ENCODE measurements around the gene MAGEB17. TPM values are rescaled to one million over a fixed set of nuclear protein-coding genes. Genes with fewer than 3 reads are reported as not detected.
"Not testable (repeated sequence)": the region's sequence is repeated elsewhere in the genome, so short reads cannot be mapped to it uniquely, and the experiment has no call there.

The MAGEB17 gene
- total and polyA plus RNA-seq, 2 experiments from 2014 or later, result 0.14 to 0.42 TPM

DNA sequence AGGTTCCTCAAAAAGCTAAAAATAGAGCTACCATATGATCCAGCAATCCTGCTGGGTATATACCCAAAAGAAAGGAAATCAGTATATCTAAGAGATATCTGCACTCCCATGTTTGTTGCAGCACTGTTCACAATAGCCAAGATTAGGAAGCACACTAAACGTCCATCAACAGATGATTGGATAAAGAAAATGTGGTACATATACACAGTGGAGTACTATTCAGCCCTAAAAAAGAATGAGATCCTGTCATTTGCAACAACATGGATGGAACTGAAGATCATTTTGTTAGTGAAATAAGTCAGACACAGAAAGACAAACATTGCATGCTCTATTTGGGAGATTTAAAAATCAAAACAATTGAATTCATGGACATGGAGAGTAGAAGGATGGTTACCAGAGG is 22.2 kb upstream of the MAGEB17 start:
- not testable (repeated sequence) for H3K27me3 Mint-ChIP-seq (ENCODE audit: insufficient read depth, low read depth, poor library complexity); H4K20me1 ChIP-seq (replicated peaks; ENCODE audit: insufficient read depth); H3K4me1 ChIP-seq (ENCODE audit: insufficient read depth); ATAC-seq; H3K9me3 Mint-ChIP-seq; H3K27ac Mint-ChIP-seq; H3K27me3 ChIP-seq (ENCODE audit: insufficient read depth); H3K9me2 ChIP-seq (ENCODE audit: insufficient read depth); H3K4me3 Mint-ChIP-seq; H3K79me2 ChIP-seq (replicated peaks; ENCODE audit: insufficient read depth); H3K4me3 ChIP-seq; H3K4me2 ChIP-seq; H3F3A ChIP-seq (replicated peaks; ENCODE audit: low read depth); DNase-seq (ENCODE audit: low spot score); H3K36me3 ChIP-seq (ENCODE audit: insufficient read depth); H3K4me1 Mint-ChIP-seq; H2AFZ ChIP-seq; H3K36me3 Mint-ChIP-seq (ENCODE audit: low read depth); H3K27ac ChIP-seq (ENCODE audit: low read depth)

DNA sequence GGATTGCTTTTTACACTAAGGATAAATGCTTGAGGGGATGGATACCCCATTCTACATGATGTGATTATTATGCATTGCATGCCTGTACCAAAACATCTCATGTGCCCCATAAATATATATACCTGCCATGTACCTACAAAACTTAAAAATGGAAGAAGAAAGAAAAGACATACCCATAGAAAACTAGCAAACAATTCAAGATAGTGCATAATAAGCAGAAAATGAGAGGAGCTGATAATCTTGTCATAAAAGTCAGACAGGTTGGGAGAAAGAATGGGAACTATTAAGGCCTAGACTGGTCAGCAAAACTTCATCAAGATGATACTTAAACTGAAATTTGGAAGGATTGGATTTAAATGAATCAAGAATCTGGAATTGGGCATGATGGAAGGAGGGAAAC is 21.6 kb upstream of the MAGEB17 start:
- H3K27me3 Mint-ChIP-seq (ENCODE audit: insufficient read depth, low read depth, poor library complexity), result peaks cover 2% of the 10 kb centered on the region
- H3K4me1 Mint-ChIP-seq, result no peaks in the 10 kb centered on the region
- H3K4me3 Mint-ChIP-seq, result no peak overlapping the region
- H3K4me1 ChIP-seq (ENCODE audit: insufficient read depth), result no peaks in the 10 kb centered on the region
- no peak overlapping the region for H3K4me2 ChIP-seq
- H3K79me2 ChIP-seq (replicated peaks; ENCODE audit: insufficient read depth), result peaks cover 4% of the 10 kb centered on the region; the same call in 1 of the 2 replicates
- H4K20me1 ChIP-seq (replicated peaks; ENCODE audit: insufficient read depth), result no peaks in the 10 kb centered on the region
- H3K9me3 Mint-ChIP-seq, result peaks cover 7% of the 10 kb centered on the region; the same call in 1 of the 3 replicates
- no peaks in the 10 kb centered on the region for H3K36me3 ChIP-seq (ENCODE audit: insufficient read depth)
- H3K4me3 ChIP-seq, result no peak overlapping the region
- H2AFZ ChIP-seq, result no peak overlapping the region
- ATAC-seq (no peak), DNase-seq (ENCODE audit: low spot score) (no peak)
- no peak overlapping the region for H3K27ac Mint-ChIP-seq
- no peak overlapping the region for H3K27ac ChIP-seq (ENCODE audit: low read depth)
- no peaks in the 10 kb centered on the region for H3K27me3 ChIP-seq (ENCODE audit: insufficient read depth)
- H3F3A ChIP-seq (replicated peaks; ENCODE audit: low read depth), result no peaks in the 10 kb centered on the region
- H3K36me3 Mint-ChIP-seq (ENCODE audit: low read depth), result peaks cover 7% of the 10 kb centered on the region; the same call in 1 of the 3 replicates
- TF ChIP-seq JUNB (IDR thresholded peaks at IDR 0.05; ENCODE audit: unreplicated experiment) (no peak), ZNF114 (CRISPR knock-in tag; IDR thresholded peaks at IDR 0.05) (no peak), NANOG (IDR thresholded peaks at IDR 0.05; ENCODE audit: borderline replicate concordance) (no peak), CREB1 (CRISPR knock-in tag; IDR thresholded peaks at IDR 0.05; ENCODE audit: low read depth) (no peak)
- TF ChIP-seq, protein P1, sequence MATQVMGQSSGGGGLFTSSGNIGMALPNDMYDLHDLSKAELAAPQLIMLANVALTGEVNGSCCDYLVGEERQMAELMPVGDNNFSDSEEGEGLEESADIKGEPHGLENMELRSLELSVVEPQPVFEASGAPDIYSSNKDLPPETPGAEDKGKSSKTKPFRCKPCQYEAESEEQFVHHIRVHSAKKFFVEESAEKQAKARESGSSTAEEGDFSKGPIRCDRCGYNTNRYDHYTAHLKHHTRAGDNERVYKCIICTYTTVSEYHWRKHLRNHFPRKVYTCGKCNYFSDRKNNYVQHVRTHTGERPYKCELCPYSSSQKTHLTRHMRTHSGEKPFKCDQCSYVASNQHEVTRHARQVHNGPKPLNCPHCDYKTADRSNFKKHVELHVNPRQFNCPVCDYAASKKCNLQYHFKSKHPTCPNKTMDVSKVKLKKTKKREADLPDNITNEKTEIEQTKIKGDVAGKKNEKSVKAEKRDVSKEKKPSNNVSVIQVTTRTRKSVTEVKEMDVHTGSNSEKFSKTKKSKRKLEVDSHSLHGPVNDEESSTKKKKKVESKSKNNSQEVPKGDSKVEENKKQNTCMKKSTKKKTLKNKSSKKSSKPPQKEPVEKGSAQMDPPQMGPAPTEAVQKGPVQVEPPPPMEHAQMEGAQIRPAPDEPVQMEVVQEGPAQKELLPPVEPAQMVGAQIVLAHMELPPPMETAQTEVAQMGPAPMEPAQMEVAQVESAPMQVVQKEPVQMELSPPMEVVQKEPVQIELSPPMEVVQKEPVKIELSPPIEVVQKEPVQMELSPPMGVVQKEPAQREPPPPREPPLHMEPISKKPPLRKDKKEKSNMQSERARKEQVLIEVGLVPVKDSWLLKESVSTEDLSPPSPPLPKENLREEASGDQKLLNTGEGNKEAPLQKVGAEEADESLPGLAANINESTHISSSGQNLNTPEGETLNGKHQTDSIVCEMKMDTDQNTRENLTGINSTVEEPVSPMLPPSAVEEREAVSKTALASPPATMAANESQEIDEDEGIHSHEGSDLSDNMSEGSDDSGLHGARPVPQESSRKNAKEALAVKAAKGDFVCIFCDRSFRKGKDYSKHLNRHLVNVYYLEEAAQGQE (IDR thresholded peaks at IDR 0.05; ENCODE audit: unreplicated experiment), result no peak
- TF ChIP-seq, protein P2, sequence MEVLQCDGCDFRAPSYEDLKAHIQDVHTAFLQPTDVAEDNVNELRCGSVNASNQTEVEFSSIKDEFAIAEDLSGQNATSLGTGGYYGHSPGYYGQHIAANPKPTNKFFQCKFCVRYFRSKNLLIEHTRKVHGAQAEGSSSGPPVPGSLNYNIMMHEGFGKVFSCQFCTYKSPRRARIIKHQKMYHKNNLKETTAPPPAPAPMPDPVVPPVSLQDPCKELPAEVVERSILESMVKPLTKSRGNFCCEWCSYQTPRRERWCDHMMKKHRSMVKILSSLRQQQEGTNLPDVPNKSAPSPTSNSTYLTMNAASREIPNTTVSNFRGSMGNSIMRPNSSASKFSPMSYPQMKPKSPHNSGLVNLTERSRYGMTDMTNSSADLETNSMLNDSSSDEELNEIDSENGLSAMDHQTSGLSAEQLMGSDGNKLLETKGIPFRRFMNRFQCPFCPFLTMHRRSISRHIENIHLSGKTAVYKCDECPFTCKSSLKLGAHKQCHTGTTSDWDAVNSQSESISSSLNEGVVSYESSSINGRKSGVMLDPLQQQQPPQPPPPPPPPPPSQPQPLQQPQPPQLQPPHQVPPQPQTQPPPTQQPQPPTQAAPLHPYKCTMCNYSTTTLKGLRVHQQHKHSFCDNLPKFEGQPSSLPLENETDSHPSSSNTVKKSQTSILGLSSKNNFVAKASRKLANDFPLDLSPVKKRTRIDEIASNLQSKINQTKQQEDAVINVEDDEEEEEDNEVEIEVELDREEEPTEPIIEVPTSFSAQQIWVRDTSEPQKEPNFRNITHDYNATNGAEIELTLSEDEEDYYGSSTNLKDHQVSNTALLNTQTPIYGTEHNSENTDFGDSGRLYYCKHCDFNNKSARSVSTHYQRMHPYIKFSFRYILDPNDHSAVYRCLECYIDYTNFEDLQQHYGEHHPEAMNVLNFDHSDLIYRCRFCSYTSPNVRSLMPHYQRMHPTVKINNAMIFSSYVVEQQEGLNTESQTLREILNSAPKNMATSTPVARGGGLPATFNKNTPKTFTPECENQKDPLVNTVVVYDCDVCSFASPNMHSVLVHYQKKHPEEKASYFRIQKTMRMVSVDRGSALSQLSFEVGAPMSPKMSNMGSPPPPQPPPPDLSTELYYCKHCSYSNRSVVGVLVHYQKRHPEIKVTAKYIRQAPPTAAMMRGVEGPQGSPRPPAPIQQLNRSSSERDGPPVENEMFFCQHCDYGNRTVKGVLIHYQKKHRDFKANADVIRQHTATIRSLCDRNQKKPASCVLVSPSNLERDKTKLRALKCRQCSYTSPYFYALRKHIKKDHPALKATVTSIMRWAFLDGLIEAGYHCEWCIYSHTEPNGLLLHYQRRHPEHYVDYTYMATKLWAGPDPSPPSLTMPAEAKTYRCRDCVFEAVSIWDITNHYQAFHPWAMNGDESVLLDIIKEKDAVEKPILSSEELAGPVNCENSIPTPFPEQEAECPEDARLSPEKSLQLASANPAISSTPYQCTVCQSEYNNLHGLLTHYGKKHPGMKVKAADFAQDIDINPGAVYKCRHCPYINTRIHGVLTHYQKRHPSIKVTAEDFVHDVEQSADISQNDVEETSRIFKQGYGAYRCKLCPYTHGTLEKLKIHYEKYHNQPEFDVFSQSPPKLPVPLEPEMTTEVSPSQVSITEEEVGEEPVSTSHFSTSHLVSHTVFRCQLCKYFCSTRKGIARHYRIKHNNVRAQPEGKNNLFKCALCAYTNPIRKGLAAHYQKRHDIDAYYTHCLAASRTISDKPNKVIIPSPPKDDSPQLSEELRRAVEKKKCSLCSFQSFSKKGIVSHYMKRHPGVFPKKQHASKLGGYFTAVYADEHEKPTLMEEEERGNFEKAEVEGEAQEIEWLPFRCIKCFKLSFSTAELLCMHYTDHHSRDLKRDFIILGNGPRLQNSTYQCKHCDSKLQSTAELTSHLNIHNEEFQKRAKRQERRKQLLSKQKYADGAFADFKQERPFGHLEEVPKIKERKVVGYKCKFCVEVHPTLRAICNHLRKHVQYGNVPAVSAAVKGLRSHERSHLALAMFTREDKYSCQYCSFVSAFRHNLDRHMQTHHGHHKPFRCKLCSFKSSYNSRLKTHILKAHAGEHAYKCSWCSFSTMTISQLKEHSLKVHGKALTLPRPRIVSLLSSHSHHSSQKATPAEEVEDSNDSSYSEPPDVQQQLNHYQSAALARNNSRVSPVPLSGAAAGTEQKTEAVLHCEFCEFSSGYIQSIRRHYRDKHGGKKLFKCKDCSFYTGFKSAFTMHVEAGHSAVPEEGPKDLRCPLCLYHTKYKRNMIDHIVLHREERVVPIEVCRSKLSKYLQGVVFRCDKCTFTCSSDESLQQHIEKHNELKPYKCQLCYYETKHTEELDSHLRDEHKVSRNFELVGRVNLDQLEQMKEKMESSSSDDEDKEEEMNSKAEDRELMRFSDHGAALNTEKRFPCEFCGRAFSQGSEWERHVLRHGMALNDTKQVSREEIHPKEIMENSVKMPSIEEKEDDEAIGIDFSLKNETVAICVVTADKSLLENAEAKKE (CRISPR knock-in tag; IDR thresholded peaks at IDR 0.05), result no peak
- no peaks in the 10 kb centered on the region for H3K9me2 ChIP-seq (ENCODE audit: insufficient read depth)
